WTC11 (cell line): ENCODE results near the gene FAM20A. TPM values are rescaled to one million over a fixed set of nuclear protein-coding genes. Genes with fewer than 3 reads are reported as not detected.

Source experiments
- ATAC-seq: fragments of 200-7000 bp; cut with Tn5 transposase; 2 replicates; pipeline ENCODE4 v1.10.0; 2021; ENCODE audit warnings: mild to moderate bottlenecking, moderate library complexity
- CTCF ChIA-PET: fragments of 300-600 bp; sonication (Branson Sonifier 250); formaldehyde crosslinking; loops from one replicate; lab custom pipeline; 2021; ENCODE audit warnings: antibody characterized with exemption; lab: Charles Lee
- POLR2A ChIA-PET: fragments of 350-600 bp; sonication (Branson Sonifier 250); formaldehyde crosslinking; loops from one replicate; lab custom pipeline; 2021; ENCODE audit warnings: antibody characterized with exemption; lab: Charles Lee
- DNase-seq: peaks from one replicate; pipeline ENCODE4 v3.0.0; 2021; ENCODE audit warnings: low spot score
- H3K27ac Mint-ChIP-seq: 2 replicates; pipeline ENCODE4 v1.8.0; 2021; ENCODE audit warnings: mixed read lengths
- H3K27me3 Mint-ChIP-seq: 2 replicates; pipeline ENCODE4 v1.8.0; 2021; ENCODE audit warnings: low read depth, mild to moderate bottlenecking, moderate library complexity, mixed read lengths
- H3K36me3 Mint-ChIP-seq: 2 replicates; pipeline ENCODE4 v1.8.0; 2021; ENCODE audit warnings: mixed read lengths
- H3K4me1 Mint-ChIP-seq: 2 replicates; pipeline ENCODE4 v1.8.0; 2022; ENCODE audit warnings: mixed read lengths
- H3K4me3 Mint-ChIP-seq: 2 replicates; pipeline ENCODE4 v1.8.0; 2021; ENCODE audit warnings: mild to moderate bottlenecking, moderate library complexity, mixed read lengths
- H3K9me3 Mint-ChIP-seq: 2 replicates; pipeline ENCODE4 v1.8.0; 2021; ENCODE audit warnings: mixed read lengths
- ATF6 ChIP-seq: sonication (generic); formaldehyde crosslinking; IDR thresholded peaks from 2 replicates; pipeline ENCODE4 v1.8.1; 2023; ENCODE audit warnings: mild to moderate bottlenecking, missing genetic modification reagents
- CTCF ChIP-seq: fragments of 200-600 bp; IDR thresholded peaks from 2 replicates; pipeline ENCODE4 v1.8.0; 2022; ENCODE audit warnings: antibody characterized with exemption
- E2F1 ChIP-seq: sonication (generic); formaldehyde crosslinking; IDR thresholded peaks from 2 replicates; pipeline ENCODE4 v1.8.0; 2022; ENCODE audit warnings: mild to moderate bottlenecking, missing genetic modification reagents
- ETV6 ChIP-seq: sonication (generic); formaldehyde crosslinking; IDR thresholded peaks from 2 replicates; pipeline ENCODE4 v1.8.1; 2022; ENCODE audit warnings: mild to moderate bottlenecking, missing genetic modification reagents
- MXD4 ChIP-seq: fragments of 250-450 bp; sonication (Bioruptor Pico); IDR thresholded peaks from 2 replicates; pipeline ENCODE4 v1.8.0; 2021; ENCODE audit warnings: mild to moderate bottlenecking, moderate library complexity, borderline replicate concordance
- MYBL2 ChIP-seq: sonication (generic); formaldehyde crosslinking; IDR thresholded peaks from 2 replicates; pipeline ENCODE4 v1.8.1; 2023; ENCODE audit warnings: mild to moderate bottlenecking, moderate library complexity, missing genetic modification reagents
- NR3C1 ChIP-seq: sonication (generic); formaldehyde crosslinking; conservative IDR thresholded peaks from 2 replicates; pipeline ENCODE4 v1.8.1; 2023; ENCODE audit warnings: low read depth, mild to moderate bottlenecking, missing genetic modification reagents
- RORB ChIP-seq: fragments of 250-450 bp; sonication (Bioruptor Pico); IDR thresholded peaks from 2 replicates; pipeline ENCODE4 v1.9.0; 2021; ENCODE audit warnings: mild to moderate bottlenecking
- ZNF121 ChIP-seq: sonication (generic); formaldehyde crosslinking; IDR thresholded peaks from 2 replicates; pipeline ENCODE4 v1.8.0; 2023; ENCODE audit warnings: missing genetic modification reagents
- ZSCAN18 ChIP-seq: fragments of 250-450 bp; sonication (Bioruptor Pico); IDR thresholded peaks from 2 replicates; pipeline ENCODE4 v2.1.2; 2022; ENCODE audit warnings: mild to moderate bottlenecking, moderate library complexity
- total RNA-seq: library from RNA; stranded (reverse); gene quantifications from 3 replicates; pipeline ENCODE4 v1.2.3, GENCODE V29; 2021
- TF ChIP-seq, protein P1 (sequence below): sonication (generic); formaldehyde crosslinking; IDR thresholded peaks from 2 replicates; pipeline ENCODE4 v1.8.1; 2023; ENCODE audit warnings: mild to moderate bottlenecking, moderate library complexity, missing genetic modification reagents
- TF ChIP-seq, protein P2 (sequence below): sonication (generic); formaldehyde crosslinking; conservative IDR thresholded peaks from 2 replicates; pipeline ENCODE4 v1.8.1; 2023; ENCODE audit warnings: mild to moderate bottlenecking, low read depth, missing genetic modification reagents, moderate library complexity
- TF ChIP-seq, protein P3 (sequence below): sonication (generic); formaldehyde crosslinking; IDR thresholded peaks from 2 replicates; pipeline ENCODE4 v1.8.1; 2023; ENCODE audit warnings: mild to moderate bottlenecking, missing genetic modification reagents

Gene FAM20A
- total RNA-seq, 1 experiment from 2014 or later = 5.8 TPM

DNA sequence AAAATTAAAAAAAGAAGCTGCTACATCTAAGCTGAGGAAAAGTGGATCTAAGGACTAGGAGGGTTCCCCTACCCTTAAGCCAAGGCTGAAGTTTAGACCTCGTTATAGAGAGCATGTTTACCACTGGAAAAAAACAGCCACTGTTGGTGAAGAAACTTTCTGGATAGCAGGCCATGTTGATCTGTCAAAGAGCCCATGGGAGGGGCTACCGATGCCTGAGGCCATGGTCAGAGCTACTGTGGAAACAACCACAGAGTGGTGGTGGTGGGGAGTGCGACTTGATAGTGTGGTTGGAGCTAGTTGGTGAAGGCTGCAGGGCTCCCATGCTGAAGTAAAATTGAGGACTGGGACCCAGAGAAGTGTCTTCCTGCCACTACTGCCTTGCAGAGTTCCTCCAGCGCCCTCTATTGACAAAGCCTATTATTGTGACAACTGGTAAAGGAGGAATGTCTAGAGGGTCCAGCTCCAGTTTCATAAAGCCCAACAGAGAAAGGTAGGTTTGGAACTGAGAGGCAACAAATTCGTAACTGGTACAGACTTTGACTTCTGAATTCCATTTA is 12.7 kb upstream of the FAM20A start:
- H3K9me3 Mint-ChIP-seq = peaks cover 32% of the 10 kb centered on the region
- H3K4me3 Mint-ChIP-seq = no peak overlapping the region
- H3K27me3 Mint-ChIP-seq = no peaks in the 10 kb centered on the region
- H3K27ac Mint-ChIP-seq = 0 out of 2 replicates have a peak overlapping the region, but pooled peaks have one; percentile 79
- CTCF ChIA-PET = interaction anchor here (0.6 to 3.1 kb wide), 40 partner anchors 9 to 360 kb away, joined by 3 to 46 read pairs (median 4); partner anchors contain the start of gene PRKAR1A
- peaks cover 7% of the 10 kb centered on the region for H3K4me1 Mint-ChIP-seq
- POLR2A ChIA-PET = interaction anchor here (0.5 to 1.4 kb wide), 3 partner anchors 11 to 148 kb away, joined by 4 to 7 read pairs (median 6); partner anchors contain the start of gene PRKAR1A
- H3K36me3 Mint-ChIP-seq = peaks cover 20% of the 10 kb centered on the region
- ATAC-seq = peak; percentile 100
- DNase-seq = peak; percentile 58
- TF ChIP-seq MXD4 (CRISPR knock-in tag) = no peak
- TF ChIP-seq ATF6 (CRISPR knock-in tag) = no peak
- TF ChIP-seq, protein P1, sequence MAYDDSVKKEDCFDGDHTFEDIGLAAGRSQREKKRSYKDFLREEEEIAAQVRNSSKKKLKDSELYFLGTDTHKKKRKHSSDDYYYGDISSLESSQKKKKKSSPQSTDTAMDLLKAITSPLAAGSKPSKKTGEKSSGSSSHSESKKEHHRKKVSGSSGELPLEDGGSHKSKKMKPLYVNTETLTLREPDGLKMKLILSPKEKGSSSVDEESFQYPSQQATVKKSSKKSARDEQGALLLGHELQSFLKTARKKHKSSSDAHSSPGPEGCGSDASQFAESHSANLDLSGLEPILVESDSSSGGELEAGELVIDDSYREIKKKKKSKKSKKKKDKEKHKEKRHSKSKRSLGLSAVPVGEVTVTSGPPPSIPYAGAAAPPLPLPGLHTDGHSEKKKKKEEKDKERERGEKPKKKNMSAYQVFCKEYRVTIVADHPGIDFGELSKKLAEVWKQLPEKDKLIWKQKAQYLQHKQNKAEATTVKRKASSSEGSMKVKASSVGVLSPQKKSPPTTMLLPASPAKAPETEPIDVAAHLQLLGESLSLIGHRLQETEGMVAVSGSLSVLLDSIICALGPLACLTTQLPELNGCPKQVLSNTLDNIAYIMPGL = 0 out of 2 replicates have a peak, but pooled peaks have one; percentile 26
- peak; percentile 68 for TF ChIP-seq CTCF
- TF ChIP-seq, all 79 proteins: peak for 2

DNA sequence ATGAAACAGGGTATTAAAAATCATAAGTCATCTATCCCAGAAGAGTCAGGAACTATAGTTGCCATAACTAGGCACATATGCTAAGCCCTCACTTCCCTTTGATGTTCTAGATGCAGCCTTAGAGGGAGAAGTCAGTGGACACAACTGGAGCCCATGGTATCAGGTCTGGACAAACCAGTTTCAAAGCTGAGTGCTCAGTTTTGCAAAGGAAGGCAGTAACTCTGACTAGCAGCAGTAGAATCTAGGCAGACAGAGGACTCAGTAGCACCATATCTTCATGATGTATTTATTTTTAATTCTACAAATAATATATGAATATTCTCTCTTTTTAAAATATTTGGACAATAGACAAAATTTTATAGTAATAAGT is 11.7 kb upstream of the FAM20A start:
- POLR2A ChIA-PET = no interaction called here
- H3K9me3 Mint-ChIP-seq = peaks cover 34% of the 10 kb centered on the region
- DNase-seq = no peak
- H3K27ac Mint-ChIP-seq = no peak overlapping the region
- TF ChIP-seq ZNF121 (CRISPR knock-in tag) = no peak
- peaks cover 5% of the 10 kb centered on the region for H3K4me1 Mint-ChIP-seq
- H3K4me3 Mint-ChIP-seq = no peak overlapping the region
- CTCF ChIA-PET = interaction anchor here (1.4 to 3.1 kb wide), 2 partner anchors 58 to 79 kb away, joined by 6 to 46 read pairs; no protein-coding TSS in a partner anchor
- H3K36me3 Mint-ChIP-seq = peaks cover 26% of the 10 kb centered on the region
- peaks cover under 1% of the 10 kb centered on the region; the same call in 1 of the 2 replicates for H3K27me3 Mint-ChIP-seq
- no peak for ATAC-seq

- DNase-seq (no peak), ATAC-seq (no peak)
- Mint-ChIP-seq H3K4me3 (no peak overlapping the region), H3K9me3 (peaks cover 36% of the 10 kb centered on the region), H3K27ac (no peak overlapping the region), H3K36me3 (peaks cover 31% of the 10 kb centered on the region), H3K4me1 (peaks cover 5% of the 10 kb centered on the region), H3K27me3 (peaks cover 2% of the 10 kb centered on the region; the same call in 1 of the 2 replicates)
- CTCF ChIA-PET = interaction anchor here (1.2 kb wide), 1 partner anchor 79 kb away, joined by 3 read pairs; no protein-coding TSS in a partner anchor
- POLR2A ChIA-PET = no interaction called here
- TF ChIP-seq RORB (no peak), ZSCAN18 (no peak), ATF6 (CRISPR knock-in tag) (no peak), NR3C1 (no peak), ETV6 (no peak), MXD4 (CRISPR knock-in tag) (no peak), E2F1 (CRISPR knock-in tag) (no peak), MYBL2 (CRISPR knock-in tag) (no peak)
- TF ChIP-seq, protein P2, sequence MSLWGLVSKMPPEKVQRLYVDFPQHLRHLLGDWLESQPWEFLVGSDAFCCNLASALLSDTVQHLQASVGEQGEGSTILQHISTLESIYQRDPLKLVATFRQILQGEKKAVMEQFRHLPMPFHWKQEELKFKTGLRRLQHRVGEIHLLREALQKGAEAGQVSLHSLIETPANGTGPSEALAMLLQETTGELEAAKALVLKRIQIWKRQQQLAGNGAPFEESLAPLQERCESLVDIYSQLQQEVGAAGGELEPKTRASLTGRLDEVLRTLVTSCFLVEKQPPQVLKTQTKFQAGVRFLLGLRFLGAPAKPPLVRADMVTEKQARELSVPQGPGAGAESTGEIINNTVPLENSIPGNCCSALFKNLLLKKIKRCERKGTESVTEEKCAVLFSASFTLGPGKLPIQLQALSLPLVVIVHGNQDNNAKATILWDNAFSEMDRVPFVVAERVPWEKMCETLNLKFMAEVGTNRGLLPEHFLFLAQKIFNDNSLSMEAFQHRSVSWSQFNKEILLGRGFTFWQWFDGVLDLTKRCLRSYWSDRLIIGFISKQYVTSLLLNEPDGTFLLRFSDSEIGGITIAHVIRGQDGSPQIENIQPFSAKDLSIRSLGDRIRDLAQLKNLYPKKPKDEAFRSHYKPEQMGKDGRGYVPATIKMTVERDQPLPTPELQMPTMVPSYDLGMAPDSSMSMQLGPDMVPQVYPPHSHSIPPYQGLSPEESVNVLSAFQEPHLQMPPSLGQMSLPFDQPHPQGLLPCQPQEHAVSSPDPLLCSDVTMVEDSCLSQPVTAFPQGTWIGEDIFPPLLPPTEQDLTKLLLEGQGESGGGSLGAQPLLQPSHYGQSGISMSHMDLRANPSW (CRISPR knock-in tag) = no peak
- TF ChIP-seq, protein P3, sequence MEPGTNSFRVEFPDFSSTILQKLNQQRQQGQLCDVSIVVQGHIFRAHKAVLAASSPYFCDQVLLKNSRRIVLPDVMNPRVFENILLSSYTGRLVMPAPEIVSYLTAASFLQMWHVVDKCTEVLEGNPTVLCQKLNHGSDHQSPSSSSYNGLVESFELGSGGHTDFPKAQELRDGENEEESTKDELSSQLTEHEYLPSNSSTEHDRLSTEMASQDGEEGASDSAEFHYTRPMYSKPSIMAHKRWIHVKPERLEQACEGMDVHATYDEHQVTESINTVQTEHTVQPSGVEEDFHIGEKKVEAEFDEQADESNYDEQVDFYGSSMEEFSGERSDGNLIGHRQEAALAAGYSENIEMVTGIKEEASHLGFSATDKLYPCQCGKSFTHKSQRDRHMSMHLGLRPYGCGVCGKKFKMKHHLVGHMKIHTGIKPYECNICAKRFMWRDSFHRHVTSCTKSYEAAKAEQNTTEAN (CRISPR knock-in tag) = no peak
These were observed 11.2 kb upstream of the FAM20A start for GRCh38 chr17:68612209-68612922.
